OCI-LY1 (cell line): ENCODE measurements around the gene CCM2.

ENCODE experiments used
- H2AFZ ChIP-seq: fragments of 200-600 bp; sonication (generic), shearing (Covaris generic); 2 replicates; pipeline ENCODE4 v1.6.0; 2014; ENCODE audit warnings: antibody characterized with exemption, mild to moderate bottlenecking, low read length
- H3F3A ChIP-seq: fragments of 200-600 bp; sonication (generic), shearing (Covaris generic); 2 replicates; pipeline ENCODE4 v1.6.0; 2014; ENCODE audit warnings: mild to moderate bottlenecking, antibody characterized with exemption, low read length, moderate library complexity; ENCODE audit not compliant: insufficient read depth
- H3K27ac ChIP-seq: fragments of 200-600 bp; sonication (generic); 2 replicates; pipeline ENCODE4 v1.5.1; 2014; ENCODE audit warnings: low read length, mixed run types, mild to moderate bottlenecking, low read depth; ENCODE audit not compliant: poor library complexity, severe bottlenecking
- H3K27me3 ChIP-seq: fragments of 200-600 bp; sonication (generic); 2 replicates; pipeline ENCODE4 v1.6.0; 2014; ENCODE audit warnings: antibody characterized with exemption, mild to moderate bottlenecking, low read length, moderate library complexity; ENCODE audit not compliant: insufficient read depth
- H3K36me3 ChIP-seq: fragments of 200-600 bp; sonication (generic); 2 replicates; pipeline ENCODE4 v1.6.1; 2014; ENCODE audit warnings: mild to moderate bottlenecking, antibody characterized with exemption, low read length, moderate library complexity, mixed read lengths; ENCODE audit not compliant: insufficient read depth
- H3K4me1 ChIP-seq: fragments of 200-600 bp; sonication (generic); 2 replicates; pipeline ENCODE4 v1.5.1; 2014; ENCODE audit warnings: mild to moderate bottlenecking, low read length, moderate library complexity; ENCODE audit not compliant: insufficient read depth, severe bottlenecking
- H3K4me2 ChIP-seq: fragments of 200-600 bp; sonication (generic), shearing (Covaris generic); 2 replicates; pipeline ENCODE4 v1.6.1; 2014; ENCODE audit warnings: low read length
- H3K4me3 ChIP-seq: fragments of 200-600 bp; sonication (generic); 2 replicates; pipeline ENCODE4 v1.5.1; 2014; ENCODE audit warnings: low read length, low read depth, mild to moderate bottlenecking, mixed read lengths; ENCODE audit not compliant: poor library complexity, severe bottlenecking
- H3K79me2 ChIP-seq: fragments of 200-600 bp; shearing (Covaris generic); 2 replicates; pipeline ENCODE4 v1.6.1; 2016; ENCODE audit warnings: mixed run types, low read length, mixed read lengths; ENCODE audit not compliant: insufficient read depth
- H3K9ac ChIP-seq: fragments of 200-600 bp; sonication (generic), shearing (Covaris generic); 2 replicates; pipeline ENCODE4 v1.6.1; 2014; ENCODE audit warnings: mild to moderate bottlenecking, low read length, mixed read lengths
- H3K9me2 ChIP-seq: fragments of 200-600 bp; sonication (generic), shearing (Covaris generic); 2 replicates; pipeline ENCODE4 v1.6.1; 2014; ENCODE audit warnings: low read depth, mild to moderate bottlenecking, low read length, mixed read lengths
- H3K9me3 ChIP-seq: fragments of 200-600 bp; shearing (Covaris generic); 2 replicates; pipeline ENCODE4 v1.6.1; 2014; ENCODE audit warnings: low read length, mixed read lengths
- H4K20me1 ChIP-seq: fragments of 200-600 bp; sonication (generic), shearing (Covaris generic); 2 replicates; pipeline ENCODE4 v1.6.0; 2016; ENCODE audit warnings: mild to moderate bottlenecking, low read length; ENCODE audit not compliant: insufficient read depth
- CTCF ChIP-seq: fragments of 200-600 bp; sonication (generic), shearing (Covaris generic); IDR thresholded peaks from 2 replicates; pipeline ENCODE4 v1.5.1; 2017; ENCODE audit warnings: mild to moderate bottlenecking, antibody characterized with exemption, low read length, moderate library complexity, mixed read lengths
- EZH2 ChIP-seq: fragments of 200-600 bp; sonication (generic), shearing (Covaris generic); IDR thresholded peaks from 2 replicates; pipeline ENCODE4 v1.8.0; 2017; ENCODE audit warnings: borderline replicate concordance, mixed run types, mild to moderate bottlenecking, antibody characterized with exemption, low read length, moderate library complexity, mixed read lengths

CCM2 gene

DNA sequence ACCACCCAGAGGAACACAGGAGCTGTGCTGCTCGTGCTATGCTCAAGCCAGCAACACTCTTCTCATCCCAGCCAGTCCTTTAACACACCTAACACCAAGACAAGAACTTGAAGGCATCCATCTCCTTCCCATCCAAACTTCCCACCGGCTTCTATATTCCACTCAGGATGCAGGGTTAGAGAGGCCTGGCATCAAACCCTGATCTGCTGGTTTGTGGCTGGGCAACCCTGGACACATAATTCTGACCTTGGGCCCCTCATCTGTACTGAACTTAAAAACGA is 15.6 kb upstream of the CCM2 start:
- Histone ChIP-seq H3K4me3 (peak overlapping the region; percentile 90), H3K36me3 (peaks cover 49% of the 10 kb centered on the region), H3K79me2 (peaks cover 28% of the 10 kb centered on the region), H2AFZ (no peak overlapping the region), H4K20me1 (no peaks in the 10 kb centered on the region), H3K4me1 (peaks cover 72% of the 10 kb centered on the region), H3K9me3 (no peaks in the 10 kb centered on the region), H3F3A (peaks cover 26% of the 10 kb centered on the region), H3K4me2 (peak overlapping the region; percentile 84), H3K27ac (peak overlapping the region; percentile 95), H3K27me3 (no peaks in the 10 kb centered on the region), H3K9ac (peak overlapping the region; percentile 98), H3K9me2 (no peaks in the 10 kb centered on the region)
- no peak for TF ChIP-seq EZH2
- no peak for TF ChIP-seq CTCF

DNA sequence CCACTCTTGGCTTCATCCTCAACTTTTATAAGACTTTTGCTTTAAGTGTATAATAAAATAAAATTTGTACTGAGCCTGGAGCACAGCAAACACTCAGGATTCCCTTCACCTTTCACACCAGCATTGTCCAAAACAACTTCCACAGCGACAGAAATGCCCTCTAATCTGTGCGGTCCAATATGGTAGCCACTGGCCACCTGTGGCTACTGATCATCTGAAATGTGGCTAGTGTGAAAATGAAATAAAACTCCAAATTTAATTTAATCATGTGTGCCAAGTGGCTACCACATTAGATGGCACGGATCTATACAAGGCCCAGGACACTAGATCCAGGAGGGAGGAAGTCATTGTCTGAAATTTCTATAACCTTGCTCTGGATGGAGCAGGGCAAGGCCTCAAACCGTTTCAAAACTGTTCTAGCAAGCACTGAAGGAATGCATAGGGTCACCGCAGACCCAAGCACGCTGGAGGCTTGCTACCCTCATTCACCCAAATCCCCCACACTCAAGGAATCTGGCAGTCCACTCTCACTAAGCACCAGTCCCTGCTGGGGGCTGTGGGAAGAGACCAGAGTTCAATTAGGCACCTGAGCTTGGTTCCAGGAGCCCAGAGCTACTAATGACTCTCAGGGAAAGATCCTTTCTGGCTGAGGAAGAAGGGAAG is 14.8 kb upstream of the CCM2 start:
- no peaks in the 10 kb centered on the region for H3K27me3 ChIP-seq
- H3K4me3 ChIP-seq = peak overlapping the region; percentile 90
- peaks cover 28% of the 10 kb centered on the region for H3K79me2 ChIP-seq
- TF ChIP-seq EZH2 = no peak
- TF ChIP-seq CTCF = no peak
- peaks cover 65% of the 10 kb centered on the region for H3K4me1 ChIP-seq
- no peaks in the 10 kb centered on the region for H4K20me1 ChIP-seq
- peak overlapping the region; percentile 98 for H3K9ac ChIP-seq
- H2AFZ ChIP-seq = no peak overlapping the region
- H3K9me3 ChIP-seq = no peaks in the 10 kb centered on the region
- no peaks in the 10 kb centered on the region for H3K9me2 ChIP-seq
- peak overlapping the region; percentile 95 for H3K27ac ChIP-seq
- H3F3A ChIP-seq = peaks cover 21% of the 10 kb centered on the region
- peak overlapping the region; percentile 84 for H3K4me2 ChIP-seq
- peaks cover 49% of the 10 kb centered on the region for H3K36me3 ChIP-seq

DNA sequence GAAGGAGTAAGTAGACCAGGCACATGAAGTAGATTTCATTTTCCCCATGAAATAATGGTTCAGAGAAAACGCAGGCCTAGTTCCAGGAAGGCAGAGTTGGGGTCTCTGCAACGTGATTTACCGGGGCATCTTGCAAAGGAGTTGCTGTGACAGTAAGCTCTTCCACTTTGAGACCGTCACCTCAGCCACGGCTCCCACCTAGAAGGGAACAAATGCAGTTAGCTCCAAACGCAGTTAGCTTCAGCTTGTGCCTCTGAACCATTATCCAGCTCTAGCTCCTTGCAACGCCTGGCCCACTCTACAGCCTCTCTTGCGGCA is 14.1 kb upstream of the CCM2 start:
- peak overlapping the region; percentile 95 for H3K27ac ChIP-seq
- no peak overlapping the region for H2AFZ ChIP-seq
- H3K36me3 ChIP-seq = peaks cover 49% of the 10 kb centered on the region
- no peaks in the 10 kb centered on the region for H4K20me1 ChIP-seq
- peak overlapping the region; percentile 84 for H3K4me2 ChIP-seq
- H3K4me3 ChIP-seq = peak overlapping the region; percentile 90
- H3K79me2 ChIP-seq = peaks cover 28% of the 10 kb centered on the region
- H3K4me1 ChIP-seq = peaks cover 58% of the 10 kb centered on the region
- H3F3A ChIP-seq = peaks cover 16% of the 10 kb centered on the region
- peak overlapping the region; percentile 98 for H3K9ac ChIP-seq
- TF ChIP-seq CTCF = no peak
- TF ChIP-seq EZH2 = no peak
- H3K9me3 ChIP-seq = no peaks in the 10 kb centered on the region
- no peaks in the 10 kb centered on the region for H3K9me2 ChIP-seq
- H3K27me3 ChIP-seq = no peaks in the 10 kb centered on the region
